ENCODE measurements around the gene FGGY.

The FGGY gene

GRCh38 chr1:59742526-59742925 is 445.6 kb downstream of the FGGY start:
- no peak overlapping the region for H3K4me3 ChIP-seq (ENCODE audit: low read length)
- TF ChIP-seq CTCF (conservative IDR thresholded peaks at IDR 0.05; ENCODE audit: low read depth, low read length): no peak
- no peak for DNase-seq (ENCODE audit: low read depth)

- no peak for DNase-seq (ENCODE audit: low read depth)
- TF ChIP-seq CTCF (conservative IDR thresholded peaks at IDR 0.05; ENCODE audit: low read depth, low read length): no peak
- no peak overlapping the region for H3K4me3 ChIP-seq (ENCODE audit: low read length)
These were observed 446.6 kb downstream of the FGGY start for GRCh38 chr1:59743324-59744091.

GRCh38 chr1:59747420-59748024 is 450.6 kb downstream of the FGGY start:
- H3K4me3 ChIP-seq (ENCODE audit: low read length): no peak overlapping the region
- no peak for DNase-seq (ENCODE audit: low read depth)
- TF ChIP-seq CTCF (conservative IDR thresholded peaks at IDR 0.05; ENCODE audit: low read depth, low read length): no peak

- no peak overlapping the region for H3K4me3 ChIP-seq (ENCODE audit: low read length)
- DNase-seq (ENCODE audit: low read depth): no peak
- no peak for TF ChIP-seq CTCF (conservative IDR thresholded peaks at IDR 0.05; ENCODE audit: low read depth, low read length)
These were observed 451.2 kb downstream of the FGGY start for GRCh38 chr1:59748123-59748522.

- TF ChIP-seq CTCF (conservative IDR thresholded peaks at IDR 0.05; ENCODE audit: low read depth, low read length): no peak
- H3K4me3 ChIP-seq (ENCODE audit: low read length): no peak overlapping the region
- no peak for DNase-seq (ENCODE audit: low read depth)
These were observed 453.6 kb downstream of the FGGY start for GRCh38 chr1:59750328-59751003.

GRCh38 chr1:59751004-59751395 is 454.1 kb downstream of the FGGY start:
- DNase-seq (ENCODE audit: low read depth): no peak
- H3K4me3 ChIP-seq (ENCODE audit: low read length): no peak overlapping the region
- TF ChIP-seq CTCF (conservative IDR thresholded peaks at IDR 0.05; ENCODE audit: low read depth, low read length): no peak

Data from retinal pigment epithelial cell (primary cell).